ENCODE measurements around the gene SOWAHC. TPM values are rescaled to one million over a fixed set of nuclear protein-coding genes. Genes with fewer than 3 reads are reported as not detected.

SOWAHC gene
- total and polyA plus RNA-seq, 2 donors (not counting 3 experiments of a cell fraction or from before 2014, with no cell fraction given): 1.0 to 4.1 TPM

- no peak overlapping the region for H3K27ac ChIP-seq (ENCODE audit: insufficient read depth, low read depth, low read length)
- BruUV-seq (replicated peaks): no TSS peak
- peaks cover 3 to 10% of the 10 kb centered on the region in 2 experiments for H3K27me3 ChIP-seq (ENCODE audit: control insufficient read depth in 2 of 2, insufficient read depth in 2 of 2, low read length in 2 of 2)
- no peak overlapping the region for H3K4me3 ChIP-seq (replicated peaks in 1 of 3; ENCODE audit: insufficient read depth in 1 of 3, low read depth in 1 of 3, low read length in 3 of 3)
- no peaks in the 10 kb centered on the region for H3K4me1 ChIP-seq (ENCODE audit: control insufficient read depth, extremely low read depth, insufficient read depth, low read length)
- H3K9ac ChIP-seq (replicated peaks; ENCODE audit: extremely low read depth, insufficient read depth, low read length): no peak overlapping the region
- intact Hi-C loops (cut with micrococcal nuclease): no loop called here
- DNase-seq (ENCODE audit: low read depth, low spot score) (no peak), FAIRE-seq (no peak)
- H4K20me1 ChIP-seq (replicated peaks; ENCODE audit: control insufficient read depth, extremely low read depth, insufficient read depth, low read length): no peaks in the 10 kb centered on the region
- POLR2A ChIA-PET: interaction anchor here (2.1 kb wide), 1 partner anchor 9 kb away, joined by 6 read pairs; the partner anchor contains the start of genes SEPTIN10 and SOWAHC
- no peak overlapping the region for H2AFZ ChIP-seq (ENCODE audit: low read depth, low read length)
- no peak for TF ChIP-seq EZH2 (IDR thresholded peaks at IDR 0.05; ENCODE audit: borderline replicate concordance, low read depth, low read length, severe bottlenecking)
- TF ChIP-seq JUN (IDR thresholded peaks at IDR 0.05; ENCODE audit: borderline replicate concordance, insufficient read depth, insufficient read length, low read depth): no peak
- TF ChIP-seq GATA2 (IDR thresholded peaks at IDR 0.05; ENCODE audit: insufficient read depth, insufficient read length, low read depth, low read length): no peak
- no peak for TF ChIP-seq MYC (IDR thresholded peaks at IDR 0.05; ENCODE audit: low read depth, low read length)
- TF ChIP-seq CTCF (IDR thresholded peaks at IDR 0.05; ENCODE audit: extremely low read depth in 1 of 2, insufficient read depth in 1 of 2, low read depth in 1 of 2, low read length in 2 of 2): no peak
- TF ChIP-seq FOS (IDR thresholded peaks at IDR 0.05; ENCODE audit: borderline replicate concordance, insufficient read depth, low read length): no peak
- no peak for TF ChIP-seq POLR2AphosphoS5 (IDR thresholded peaks at IDR 0.05; ENCODE audit: insufficient read depth, low read depth, low read length)
- no peak for TF ChIP-seq MAX (IDR thresholded peaks at IDR 0.05; ENCODE audit: insufficient read depth, insufficient read length)
- TF ChIP-seq POLR2A (IDR thresholded peaks at IDR 0.05; ENCODE audit: low read depth, low read length): no peak
- no peaks in the 10 kb centered on the region for H3K9me1 ChIP-seq (replicated peaks; ENCODE audit: control insufficient read depth, extremely low read depth, insufficient read depth, low read length)
- H3K4me2 ChIP-seq (ENCODE audit: insufficient read depth, low read length): no peak overlapping the region
- CTCF ChIA-PET: interaction anchor here (1.8 kb wide), 2 partner anchors 9 to 77 kb away, joined by 4 to 5 read pairs; partner anchors contain the start of genes SEPTIN10 and SOWAHC
- H3K9me3 ChIP-seq (replicated peaks; ENCODE audit: control insufficient read depth, insufficient read depth, low read length): no peaks in the 10 kb centered on the region
- H3K36me3 ChIP-seq (ENCODE audit: control insufficient read depth in 2 of 2, extremely low read depth in 1 of 2, insufficient read depth in 2 of 2, low read length in 2 of 2): no peaks in the 10 kb centered on the region
- dilution Hi-C loops (cut with MboI; ENCODE audit: extremely low pct_ligation_motif_present, low sequenced_read_pairs): no loop called here
- no peaks in the 10 kb centered on the region for H3K79me2 ChIP-seq (ENCODE audit: control insufficient read depth, insufficient read depth, low read length)
Observed at GRCh38 chr2:109623297-109623696, 9.1 kb downstream of the SOWAHC start.

Data from endothelial cell of umbilical vein (primary cell).